H9 (cell line): ENCODE data around the gene PIGB. TPM values are rescaled to one million over a fixed set of nuclear protein-coding genes. Genes with fewer than 3 reads are reported as not detected.

Source experiments
- DNase-seq: peaks from one replicate; pipeline ENCODE4 v3.0.0-alpha.2; 2017
- H2AFZ ChIP-seq: one replicate; pipeline ENCODE4 v1.6.1; 2013; ENCODE audit warnings: mild to moderate bottlenecking, low read length, control low read depth, moderate library complexity
- H2AK5ac ChIP-seq: 2 replicates; pipeline ENCODE4 v1.6.1; 2013; ENCODE audit warnings: low read length, control low read depth, mixed read lengths; ENCODE audit not compliant: insufficient read length
- H2BK120ac ChIP-seq: one replicate; pipeline ENCODE4 v1.6.1; 2013; ENCODE audit warnings: low read depth, mild to moderate bottlenecking, low read length, control low read depth, inconsistent platforms; ENCODE audit not compliant: poor library complexity, severe bottlenecking
- H2BK12ac ChIP-seq: 2 replicates; pipeline ENCODE4 v1.6.1; 2013; ENCODE audit warnings: low read length, control low read depth, mixed read lengths, low read depth; ENCODE audit not compliant: insufficient read length
- H2BK15ac ChIP-seq: 2 replicates; pipeline ENCODE4 v1.6.1; 2013; ENCODE audit warnings: low read depth, low read length, control low read depth
- H2BK20ac ChIP-seq: one replicate; pipeline ENCODE4 v1.6.1; 2013; ENCODE audit warnings: low read depth, mild to moderate bottlenecking, low read length, control low read depth, inconsistent platforms; ENCODE audit not compliant: poor library complexity, severe bottlenecking
- H2BK5ac ChIP-seq: 2 replicates; pipeline ENCODE4 v1.6.1; 2013; ENCODE audit warnings: low read length, control low read depth, mixed read lengths; ENCODE audit not compliant: insufficient read length
- H3K14ac ChIP-seq: 2 replicates; pipeline ENCODE4 v1.6.1; 2013; ENCODE audit warnings: low read length, control low read depth; ENCODE audit not compliant: insufficient read depth
- H3K18ac ChIP-seq: 2 replicates; pipeline ENCODE4 v1.6.1; 2013; ENCODE audit warnings: low read depth, mild to moderate bottlenecking, mixed read lengths, low read length, control low read depth; ENCODE audit not compliant: insufficient read length
- H3K23ac ChIP-seq: 2 replicates; pipeline ENCODE4 v1.6.1; 2013; ENCODE audit warnings: low read length, control low read depth, mixed read lengths, low read depth; ENCODE audit not compliant: insufficient read length
- H3K23me2 ChIP-seq: 2 replicates; pipeline ENCODE4 v1.6.1; 2013; ENCODE audit warnings: low read depth, mild to moderate bottlenecking, mixed read lengths, low read length, control low read depth; ENCODE audit not compliant: insufficient read length, poor library complexity, severe bottlenecking
- H3K27ac ChIP-seq: 2 replicates; pipeline ENCODE4 v1.5.1; 2013; ENCODE audit warnings: low read length, control low read depth, mixed read lengths, low read depth; ENCODE audit not compliant: insufficient read length
- H3K27me3 ChIP-seq: 2 replicates; pipeline ENCODE4 v1.6.1; 2013; ENCODE audit warnings: low read length, control low read depth, inconsistent platforms; ENCODE audit not compliant: insufficient read depth
- H3K4ac ChIP-seq: 2 replicates; pipeline ENCODE4 v1.6.1; 2013; ENCODE audit warnings: low read depth, mild to moderate bottlenecking, control low read depth, inconsistent platforms, low read length, moderate library complexity
- H3K4me1 ChIP-seq: 2 replicates; pipeline ENCODE4 v1.6.1; 2013; ENCODE audit warnings: low read length, control low read depth, inconsistent platforms; ENCODE audit not compliant: insufficient read depth
- H3K4me2 ChIP-seq: 2 replicates; pipeline ENCODE4 v1.6.1; 2013; ENCODE audit warnings: low read length, control low read depth, mixed read lengths; ENCODE audit not compliant: insufficient read length, insufficient read depth
- H3K56ac ChIP-seq: 2 replicates; pipeline ENCODE4 v1.6.1; 2013; ENCODE audit warnings: low read depth, mild to moderate bottlenecking, mixed read lengths, low read length, control low read depth; ENCODE audit not compliant: insufficient read length
- H3K79me1 ChIP-seq: 2 replicates; pipeline ENCODE4 v1.6.1; 2013; ENCODE audit warnings: low read depth, mild to moderate bottlenecking, moderate library complexity, low read length, control low read depth, inconsistent platforms; ENCODE audit not compliant: insufficient read depth, poor library complexity, severe bottlenecking
- H3K79me2 ChIP-seq: 2 replicates; pipeline ENCODE4 v1.6.1; 2013; ENCODE audit warnings: low read length, control low read depth, inconsistent platforms; ENCODE audit not compliant: insufficient read depth
- H3K9ac ChIP-seq: 2 replicates; pipeline ENCODE4 v1.6.1; 2013; ENCODE audit warnings: low read length, control low read depth, mixed read lengths; ENCODE audit not compliant: insufficient read length; ENCODE audit errors: extremely low read depth
- H3K9me3 ChIP-seq: one replicate; pipeline ENCODE4 v1.6.1; 2013; ENCODE audit warnings: low read depth, low read length, inconsistent platforms; ENCODE audit not compliant: control insufficient read depth
- H3T11ph ChIP-seq: one replicate; pipeline ENCODE4 v1.6.1; 2013; ENCODE audit warnings: mild to moderate bottlenecking, low read length, control low read depth, inconsistent platforms
- H4K20me1 ChIP-seq: one replicate; pipeline ENCODE4 v1.6.1; 2013; ENCODE audit not compliant: control insufficient read depth, insufficient read length, insufficient read depth
- H4K5ac ChIP-seq: 2 replicates; pipeline ENCODE4 v1.6.1; 2013; ENCODE audit warnings: low read depth, mild to moderate bottlenecking, mixed read lengths, low read length, control low read depth; ENCODE audit not compliant: insufficient read length
- H4K8ac ChIP-seq: replicated peaks from 2 replicates; pipeline ENCODE4 v1.6.1; 2013; ENCODE audit warnings: low read length, control low read depth, mixed read lengths, low read depth; ENCODE audit not compliant: insufficient read length
- H4K91ac ChIP-seq: 2 replicates; pipeline ENCODE4 v1.6.1; 2013; ENCODE audit warnings: low read depth, mild to moderate bottlenecking, moderate library complexity, mixed read lengths, low read length, control low read depth; ENCODE audit not compliant: insufficient read length
- H3K27ac Mint-ChIP-seq, 3 experiments: 2 replicates in 2 of 3; 3 replicates in 1 of 3; pipeline ENCODE4 v1.8.0; 2020 to 2021; ENCODE audit warnings: mixed read lengths in 3 of 3, mild to moderate bottlenecking in 1 of 3, moderate library complexity in 1 of 3
- H3K27me3 Mint-ChIP-seq: 2 replicates; pipeline ENCODE4 v1.8.0; 2021; ENCODE audit warnings: low read depth, mild to moderate bottlenecking, moderate library complexity, mixed read lengths
- H3K36me3 Mint-ChIP-seq, 3 experiments: 2 replicates in 2 of 3; 3 replicates in 1 of 3; pipeline ENCODE4 v1.8.0; 2020 to 2021; ENCODE audit warnings: low read depth in 3 of 3, mixed read lengths in 3 of 3; ENCODE audit not compliant: insufficient read depth in 1 of 3
- H3K4me1 Mint-ChIP-seq, 2 experiments: 2 replicates each; pipeline ENCODE4 v1.8.0; 2020; ENCODE audit warnings: mixed read lengths in 2 of 2
- H3K4me3 Mint-ChIP-seq, 2 experiments: 2 replicates in 1 of 2; 3 replicates in 1 of 2; pipeline ENCODE4 v1.8.0; 2020 to 2021; ENCODE audit warnings: mild to moderate bottlenecking in 2 of 2, mixed read lengths in 2 of 2, moderate library complexity in 1 of 2
- H3K9me3 Mint-ChIP-seq, 2 experiments: 2 replicates in 1 of 2; 3 replicates in 1 of 2; pipeline ENCODE4 v1.8.0; 2020; ENCODE audit warnings: mild to moderate bottlenecking in 2 of 2, mixed read lengths in 2 of 2, moderate library complexity in 1 of 2
- WGBS: extraction: QIAGEN DNeasy Blood & Tissue Kit; methylation state at CpG from one replicate; pipeline ENCODE4 v1.1.7; 2013; ENCODE audit warnings: missing lambda C conversion rate, low lambda C conversion rate, mixed read lengths; ENCODE audit not compliant: insufficient read length; ENCODE audit errors: extremely low coverage; 5-methylcytosine and 5-hydroxymethylcytosine counted together
- total RNA-seq: library from RNA; stranded (reverse); gene quantifications from 2 replicates; pipeline ENCODE4 v1.2.1, GENCODE V29; 2021
- TF ChIP-seq, protein P1 (sequence below): fragments of 200-600 bp; sonication (generic); conservative IDR thresholded peaks from 3 replicates; pipeline ENCODE4 v1.8.0; 2021; ENCODE audit warnings: antibody characterized with exemption, mild to moderate bottlenecking

PIGB gene
- total RNA-seq, 1 experiment from 2014 or later = 6.7 TPM

DNA sequence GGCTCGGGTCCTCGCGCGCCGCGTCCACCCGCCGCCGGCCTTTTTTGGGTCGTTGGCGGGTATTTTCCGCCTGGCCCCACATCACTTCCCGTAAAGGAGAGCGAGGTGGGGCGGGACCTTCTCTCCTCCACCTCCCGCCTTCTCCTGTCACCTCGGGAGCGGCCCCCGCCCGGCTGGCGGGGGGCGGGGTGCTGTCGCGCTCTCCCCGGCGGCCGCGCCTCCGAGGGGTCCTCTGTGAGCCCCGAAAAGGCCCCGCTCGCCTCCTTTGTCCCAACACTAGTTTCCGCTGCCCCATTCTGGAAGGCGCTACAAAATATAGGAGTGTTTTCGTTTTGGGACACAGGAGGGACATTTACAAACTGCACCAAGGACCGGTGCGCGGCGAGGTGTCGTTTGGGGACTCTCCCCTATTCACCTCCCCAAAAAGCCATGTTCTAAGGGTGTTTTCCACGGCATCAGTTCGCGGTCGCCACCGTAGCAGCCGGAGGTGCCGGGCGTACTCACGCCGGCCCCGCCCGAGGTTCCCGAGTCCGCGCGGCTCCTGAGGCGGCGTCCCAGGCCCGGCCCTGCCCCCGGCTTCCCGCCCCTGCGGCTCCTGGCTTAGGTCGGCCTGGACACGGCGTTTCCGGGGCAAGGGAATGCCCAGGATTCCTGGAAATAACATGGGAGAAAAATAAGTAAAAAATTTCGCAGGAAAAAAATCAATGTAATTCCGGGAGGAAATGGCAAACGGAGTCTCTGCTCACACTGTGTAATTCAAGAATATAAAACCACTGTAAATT lies 29.1 kb upstream of the PIGB start, which contains the start of gene RAB27A:
RAB27A (minus strand) TSS at position 68 of the 782 bp plus-strand sequence. CDS start 54,879 bp downstream, outside the sequence.
- Mint-ChIP-seq H3K27me3 (peaks cover 5% of the 10 kb centered on the region), H3K36me3 (no peaks in the 10 kb centered on the region; a peak in 1 of 7 replicates), H3K4me3 (peak within 1 kb of the TSS; percentile 74 to 83), H3K9me3 (no peaks in the 10 kb centered on the region), H3K27ac (no peak within 1 kb of the TSS), H3K4me1 (peaks cover 6 to 10% of the 10 kb centered on the region in 2 experiments; a peak in 3 of 4 replicates)
- no peak within 1 kb of the TSS for H2BK120ac ChIP-seq
- peak; percentile 74 for DNase-seq
- no CpG with 5 or more reads among the region's 69 CpGs for WGBS
- H4K5ac ChIP-seq = peak within 1 kb of the TSS; percentile 43
- H3K79me1 ChIP-seq = no peaks in the 10 kb centered on the region
- H4K8ac ChIP-seq = no peak within 1 kb of the TSS
- no peak within 1 kb of the TSS for H2AK5ac ChIP-seq
- no peaks in the 10 kb centered on the region for H3K4me1 ChIP-seq
- no peak within 1 kb of the TSS for H3K23ac ChIP-seq
- H2AFZ ChIP-seq = peak within 1 kb of the TSS; percentile 59
- no peak within 1 kb of the TSS for H3K4ac ChIP-seq
- no peaks in the 10 kb centered on the region for H4K20me1 ChIP-seq
- H2BK15ac ChIP-seq = 0 out of 2 replicates have a peak within 1 kb of the TSS, but pooled peaks have one; percentile 3
- TF ChIP-seq, protein P1, sequence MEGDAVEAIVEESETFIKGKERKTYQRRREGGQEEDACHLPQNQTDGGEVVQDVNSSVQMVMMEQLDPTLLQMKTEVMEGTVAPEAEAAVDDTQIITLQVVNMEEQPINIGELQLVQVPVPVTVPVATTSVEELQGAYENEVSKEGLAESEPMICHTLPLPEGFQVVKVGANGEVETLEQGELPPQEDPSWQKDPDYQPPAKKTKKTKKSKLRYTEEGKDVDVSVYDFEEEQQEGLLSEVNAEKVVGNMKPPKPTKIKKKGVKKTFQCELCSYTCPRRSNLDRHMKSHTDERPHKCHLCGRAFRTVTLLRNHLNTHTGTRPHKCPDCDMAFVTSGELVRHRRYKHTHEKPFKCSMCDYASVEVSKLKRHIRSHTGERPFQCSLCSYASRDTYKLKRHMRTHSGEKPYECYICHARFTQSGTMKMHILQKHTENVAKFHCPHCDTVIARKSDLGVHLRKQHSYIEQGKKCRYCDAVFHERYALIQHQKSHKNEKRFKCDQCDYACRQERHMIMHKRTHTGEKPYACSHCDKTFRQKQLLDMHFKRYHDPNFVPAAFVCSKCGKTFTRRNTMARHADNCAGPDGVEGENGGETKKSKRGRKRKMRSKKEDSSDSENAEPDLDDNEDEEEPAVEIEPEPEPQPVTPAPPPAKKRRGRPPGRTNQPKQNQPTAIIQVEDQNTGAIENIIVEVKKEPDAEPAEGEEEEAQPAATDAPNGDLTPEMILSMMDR = no peak
- no peaks in the 10 kb centered on the region for H3K9me3 ChIP-seq
- H2BK5ac ChIP-seq = no peak within 1 kb of the TSS
- no peak within 1 kb of the TSS for H2BK20ac ChIP-seq
- no peaks in the 10 kb centered on the region for H3K27me3 ChIP-seq
- no peak within 1 kb of the TSS for H4K91ac ChIP-seq
- H3K9ac ChIP-seq = peak within 1 kb of the TSS; percentile 89
- H3K27ac ChIP-seq = no peak within 1 kb of the TSS
- no peaks in the 10 kb centered on the region for H3K79me2 ChIP-seq
- peak within 1 kb of the TSS; percentile 62; the same call in 1 of the 2 replicates for H3K14ac ChIP-seq
- H3K56ac ChIP-seq = no peak within 1 kb of the TSS
- peaks cover 12% of the 10 kb centered on the region for H3K23me2 ChIP-seq
- H2BK12ac ChIP-seq = no peak within 1 kb of the TSS
- peak within 1 kb of the TSS; percentile 73 for H3K4me2 ChIP-seq
- H3T11ph ChIP-seq = no peak within 1 kb of the TSS
- H3K18ac ChIP-seq = peak within 1 kb of the TSS; percentile 21
